Right lobe of liver (tissue), 4 donors: ENCODE results near the gene PCNT.

Experiments
- POLR2A ChIP-seq: fragments of 450-650 bp; IDR thresholded peaks from one replicate; pipeline ENCODE4 v1.6.1; 2017; ENCODE audit warnings: antibody characterized with exemption, mild to moderate bottlenecking
- TF ChIP-seq, protein P1 (sequence below), 4 donors: fragments of 200-600 bp in 3 of 4; fragments of 450-650 bp in 1 of 4; IDR thresholded peaks; one replicate each; pipeline versions ENCODE4 v1.5.1 to v1.8.0; 2016 to 2022; ENCODE audit warnings: antibody characterized with exemption in 4 of 4, mild to moderate bottlenecking in 2 of 4
- donor health status: DM: no; HTN: no; CAD: no.
- donor health status: DM: no; HTN: no; CAD: no.
- donor health status: DM: no; HTN: yes; CAD: no.

DNA sequence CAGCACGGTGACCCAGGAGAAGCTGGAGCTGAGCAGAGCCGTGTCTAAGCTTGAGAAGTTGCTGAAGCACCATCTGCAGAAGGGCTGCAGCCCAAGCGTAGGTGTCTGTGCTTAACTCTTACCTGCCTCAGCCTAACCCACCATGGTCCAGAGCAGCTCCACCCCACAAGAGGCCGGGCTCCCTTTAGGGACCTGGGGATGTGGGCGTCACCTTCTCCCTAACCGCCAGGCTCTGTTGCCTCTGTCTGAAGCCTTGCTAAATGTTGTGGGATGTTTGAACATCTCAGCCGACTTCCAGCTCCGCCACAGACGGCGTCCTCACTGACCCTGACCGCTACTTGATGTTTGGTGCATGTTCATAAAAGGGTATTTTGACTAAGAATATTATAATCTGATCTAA lies 114.3 kb downstream of the PCNT start:
- TF ChIP-seq, protein P1, sequence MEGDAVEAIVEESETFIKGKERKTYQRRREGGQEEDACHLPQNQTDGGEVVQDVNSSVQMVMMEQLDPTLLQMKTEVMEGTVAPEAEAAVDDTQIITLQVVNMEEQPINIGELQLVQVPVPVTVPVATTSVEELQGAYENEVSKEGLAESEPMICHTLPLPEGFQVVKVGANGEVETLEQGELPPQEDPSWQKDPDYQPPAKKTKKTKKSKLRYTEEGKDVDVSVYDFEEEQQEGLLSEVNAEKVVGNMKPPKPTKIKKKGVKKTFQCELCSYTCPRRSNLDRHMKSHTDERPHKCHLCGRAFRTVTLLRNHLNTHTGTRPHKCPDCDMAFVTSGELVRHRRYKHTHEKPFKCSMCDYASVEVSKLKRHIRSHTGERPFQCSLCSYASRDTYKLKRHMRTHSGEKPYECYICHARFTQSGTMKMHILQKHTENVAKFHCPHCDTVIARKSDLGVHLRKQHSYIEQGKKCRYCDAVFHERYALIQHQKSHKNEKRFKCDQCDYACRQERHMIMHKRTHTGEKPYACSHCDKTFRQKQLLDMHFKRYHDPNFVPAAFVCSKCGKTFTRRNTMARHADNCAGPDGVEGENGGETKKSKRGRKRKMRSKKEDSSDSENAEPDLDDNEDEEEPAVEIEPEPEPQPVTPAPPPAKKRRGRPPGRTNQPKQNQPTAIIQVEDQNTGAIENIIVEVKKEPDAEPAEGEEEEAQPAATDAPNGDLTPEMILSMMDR (IDR thresholded peaks at IDR 0.05): no peak
- TF ChIP-seq POLR2A: no peak
